HG02981 (cell line): ENCODE results near the gene WNT2.
A peak's percentile ranks its signal among the peaks of the same experiment; 100 is the strongest.

Source experiments
- ATAC-seq: cut with Tn5 transposase; IDR thresholded peaks from one replicate; pipeline ENCODE4 v1.9.1; 2021; ENCODE audit warnings: mild to moderate bottlenecking, moderate library complexity; ENCODE audit not compliant: unreplicated experiment

WNT2 gene

GRCh38 chr7:117322741-117323304 is at the start of gene WNT2:
Gene WNT2, minus strand, starts transcription at chr7:117323058. Its CDS starts 69 bp downstream, at chr7:117322989.
- no peak for ATAC-seq

- no peak for ATAC-seq
These were observed 49.2 kb upstream of the WNT2 start for GRCh38 chr7:117372073-117372472.

GRCh38 chr7:117364339-117365080 is 41.7 kb upstream of the WNT2 start:
- ATAC-seq: no peak

- ATAC-seq: no peak
These were observed 39.5 kb upstream of the WNT2 start for GRCh38 chr7:117362294-117362888.

- ATAC-seq: no peak
These were observed 27.2 kb upstream of the WNT2 start for GRCh38 chr7:117350027-117350426.

GRCh38 chr7:117349570-117349969 is 26.7 kb upstream of the WNT2 start:
- no peak for ATAC-seq

- peak; percentile 63 for ATAC-seq
These were observed 25.3 kb upstream of the WNT2 start for GRCh38 chr7:117347962-117348672.

- ATAC-seq: peak; percentile 4
These were observed 24.6 kb upstream of the WNT2 start for GRCh38 chr7:117347480-117347879.

- no peak for ATAC-seq
These were observed 23.3 kb upstream of the WNT2 start for GRCh38 chr7:117346161-117346560.

- ATAC-seq: no peak
These were observed 15.2 kb upstream of the WNT2 start for GRCh38 chr7:117338020-117338419.

- ATAC-seq: no peak
These were observed 10.3 kb upstream of the WNT2 start for GRCh38 chr7:117333168-117333567.

- no peak for ATAC-seq
These were observed 9.2 kb upstream of the WNT2 start for GRCh38 chr7:117332031-117332430.

GRCh38 chr7:117325836-117326235 is 3.0 kb upstream of the WNT2 start:
- ATAC-seq: no peak

GRCh38 chr7:117324960-117325359 is 2.1 kb upstream of the WNT2 start:
- ATAC-seq: no peak

- no peak for ATAC-seq
These were observed 1.2 kb upstream of the WNT2 start for GRCh38 chr7:117323851-117324711.

GRCh38 chr7:117323305-117323850 is 520 bp upstream of the WNT2 start:
- no peak for ATAC-seq

GRCh38 chr7:117320523-117320922 is 2.3 kb downstream of the WNT2 start:
- ATAC-seq: no peak

- no peak for ATAC-seq
These were observed 3.7 kb downstream of the WNT2 start for GRCh38 chr7:117319181-117319580.

GRCh38 chr7:117313582-117313981 is 9.3 kb downstream of the WNT2 start:
- no peak for ATAC-seq
